ENCODE data around the gene KIAA0513.
"Not testable (repeated sequence)": the region's sequence is repeated elsewhere in the genome, so short reads cannot be mapped to it uniquely, and the experiment has no call there.

Gene KIAA0513

GRCh38 chr16:85029981-85030401 lies 2.4 kb downstream of the KIAA0513 start:
- DNase-seq (ENCODE audit: low spot score): no peak

DNA sequence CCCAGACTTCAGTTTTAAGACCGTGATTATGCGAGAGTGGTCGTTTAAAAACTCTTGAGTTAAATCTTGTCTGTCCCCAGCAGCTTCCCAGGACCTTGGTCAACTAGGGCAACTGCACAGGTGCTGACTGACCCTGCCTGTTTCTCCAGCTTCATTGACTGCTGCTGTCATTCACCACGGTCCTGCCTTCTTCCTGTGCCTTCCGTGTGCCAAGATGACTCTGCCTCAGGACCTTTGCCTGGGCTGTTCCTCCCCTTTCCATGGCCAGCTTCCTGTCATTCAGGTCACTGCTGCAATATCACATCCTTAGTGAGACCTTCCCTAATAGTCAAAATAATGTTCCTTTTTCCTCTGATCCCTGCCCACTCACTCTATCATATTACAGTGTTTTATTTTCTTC lies 3.9 kb downstream of the KIAA0513 start:
- DNase-seq (ENCODE audit: low spot score): no peak

DNA sequence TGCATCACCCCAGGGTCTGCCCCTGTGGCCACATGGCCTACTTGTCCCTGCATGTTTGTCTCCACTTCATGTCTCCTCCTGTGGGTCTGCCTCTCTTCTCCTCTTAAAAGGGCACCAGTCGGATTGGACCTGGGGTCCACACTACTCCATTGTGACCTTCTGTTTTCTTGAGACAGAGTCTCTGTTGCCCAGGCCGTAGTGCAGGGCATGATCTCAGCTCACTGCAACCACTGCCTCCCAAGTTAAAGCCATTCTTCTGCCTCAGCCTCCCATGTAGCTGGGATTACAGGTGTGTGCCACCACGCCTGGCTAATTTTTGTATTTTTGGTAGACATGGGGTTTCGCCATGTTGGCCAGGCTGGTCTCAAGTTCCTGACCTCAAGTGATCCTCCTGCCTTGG lies 4.6 kb downstream of the KIAA0513 start:
- DNase-seq (ENCODE audit: low spot score): not testable (repeated sequence)

- no peak for DNase-seq (ENCODE audit: low spot score)
Observed at GRCh38 chr16:85033171-85033570, 5.6 kb downstream of the KIAA0513 start.

GRCh38 chr16:85034591-85035433 lies 7.2 kb downstream of the KIAA0513 start:
- no peak for DNase-seq (ENCODE audit: low spot score)

- DNase-seq (ENCODE audit: low spot score): no peak
Observed at GRCh38 chr16:85036236-85037049, 8.8 kb downstream of the KIAA0513 start.

GRCh38 chr16:85037050-85037410 lies 9.4 kb downstream of the KIAA0513 start:
- DNase-seq (ENCODE audit: low spot score): no peak

GRCh38 chr16:85037721-85038120 lies 10.1 kb downstream of the KIAA0513 start:
- DNase-seq (ENCODE audit: low spot score): no peak

DNA sequence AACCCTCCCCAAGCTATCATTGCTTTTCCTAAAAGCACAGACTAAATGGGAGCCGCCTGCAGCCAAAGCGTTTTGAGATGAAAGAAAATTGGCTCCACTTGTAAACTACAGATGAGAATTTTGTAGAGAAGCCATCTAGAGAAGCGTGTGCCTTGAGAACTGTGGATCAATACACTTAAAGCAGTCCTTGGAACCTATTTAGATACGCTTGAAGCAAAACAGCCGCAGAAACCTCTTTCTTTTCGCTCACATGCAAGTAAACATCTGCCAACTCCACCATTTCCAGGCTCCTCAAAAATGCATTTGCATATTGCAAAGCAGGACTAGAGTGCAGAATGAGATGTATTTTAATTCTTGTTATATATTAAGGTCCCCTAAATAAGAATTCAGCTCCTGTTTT lies 13.1 kb downstream of the KIAA0513 start:
- DNase-seq (ENCODE audit: low spot score): no peak

DNA sequence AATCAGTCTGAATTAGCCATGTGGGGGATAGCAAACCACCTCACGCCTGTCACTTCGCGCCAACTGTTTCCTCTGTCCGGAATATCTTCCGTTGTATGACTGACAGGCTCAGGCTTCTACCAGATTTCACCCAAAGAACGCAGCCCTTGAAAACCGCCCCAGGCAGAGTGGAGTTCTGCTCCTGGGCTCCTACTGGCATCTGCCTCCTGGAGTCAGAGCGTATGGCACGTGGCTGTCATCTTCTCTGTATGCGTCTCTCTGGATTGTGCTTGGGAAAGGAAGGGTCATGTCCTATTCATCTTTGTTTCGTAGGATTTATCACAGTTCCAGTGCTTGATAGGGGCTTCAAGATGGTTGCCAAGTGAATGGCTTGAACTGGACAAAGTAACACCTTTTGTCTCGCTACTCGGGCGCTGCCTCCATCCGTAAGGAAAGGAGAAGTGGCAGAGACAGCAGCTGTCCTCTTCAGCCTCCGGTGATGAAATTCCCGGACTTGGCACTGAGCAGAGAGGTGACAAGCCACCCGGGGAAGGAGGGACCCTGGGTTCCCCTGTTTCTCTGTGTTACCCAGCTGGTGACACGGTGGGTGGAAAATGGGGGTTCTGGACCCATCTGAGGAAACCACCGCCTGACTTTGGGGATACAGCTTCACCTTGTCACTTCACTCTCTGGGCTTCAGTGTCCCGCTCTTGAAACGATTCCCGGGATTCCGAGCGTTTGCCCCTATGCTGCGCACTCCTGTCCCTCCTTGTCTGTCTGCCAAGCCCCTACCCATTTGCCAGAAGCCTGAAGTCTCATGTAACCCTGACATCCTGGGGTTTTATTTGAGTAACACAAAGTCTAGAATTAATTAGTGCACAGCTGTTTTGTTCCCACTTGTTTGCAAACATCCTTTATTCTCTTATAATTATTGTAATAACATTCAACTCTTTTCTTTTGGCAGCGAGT lies 13.9 kb downstream of the KIAA0513 start:
- DNase-seq (ENCODE audit: low spot score): no peak

DNA sequence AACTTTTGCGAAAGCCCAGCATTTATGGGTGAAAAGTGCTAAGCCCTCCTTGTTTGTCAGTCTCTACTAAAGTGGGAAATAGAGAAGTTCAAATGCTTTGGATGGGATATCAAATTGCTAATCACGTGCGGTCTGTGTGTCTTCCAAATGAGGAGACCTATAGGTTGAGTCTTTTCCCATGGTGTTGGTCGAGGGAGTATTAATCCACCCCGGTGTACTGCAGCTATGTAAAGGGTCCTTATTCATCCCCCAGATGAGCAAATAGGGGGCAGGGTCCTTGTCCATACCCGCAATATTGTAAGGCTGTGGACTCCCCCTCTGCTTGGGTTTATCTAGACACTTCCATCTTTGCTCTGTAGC lies 14.6 kb downstream of the KIAA0513 start:
- no peak for DNase-seq (ENCODE audit: low spot score)

GRCh38 chr16:85042606-85043005 lies 15.0 kb downstream of the KIAA0513 start:
- no peak for DNase-seq (ENCODE audit: low spot score)

DNA sequence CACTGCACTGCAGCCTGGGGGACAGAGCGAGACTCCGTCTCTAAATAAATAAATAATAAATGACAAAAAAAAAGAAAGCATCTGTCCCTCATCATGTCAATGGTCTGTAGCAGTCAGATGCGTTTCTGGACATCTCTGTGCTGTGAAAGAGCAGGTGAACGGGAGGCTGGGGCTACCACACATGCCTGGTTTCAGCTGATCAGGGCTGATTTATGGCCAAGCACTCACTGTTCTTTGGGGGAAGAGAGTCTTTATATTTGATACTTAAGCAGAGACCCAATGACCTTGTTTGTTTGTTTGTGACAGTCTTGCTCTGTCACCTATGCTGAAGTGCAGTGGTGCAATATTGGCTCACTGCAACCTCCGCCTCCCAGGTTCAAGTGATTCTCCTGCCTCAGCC lies 17.5 kb downstream of the KIAA0513 start:
- DNase-seq (ENCODE audit: low spot score): no peak

DNA sequence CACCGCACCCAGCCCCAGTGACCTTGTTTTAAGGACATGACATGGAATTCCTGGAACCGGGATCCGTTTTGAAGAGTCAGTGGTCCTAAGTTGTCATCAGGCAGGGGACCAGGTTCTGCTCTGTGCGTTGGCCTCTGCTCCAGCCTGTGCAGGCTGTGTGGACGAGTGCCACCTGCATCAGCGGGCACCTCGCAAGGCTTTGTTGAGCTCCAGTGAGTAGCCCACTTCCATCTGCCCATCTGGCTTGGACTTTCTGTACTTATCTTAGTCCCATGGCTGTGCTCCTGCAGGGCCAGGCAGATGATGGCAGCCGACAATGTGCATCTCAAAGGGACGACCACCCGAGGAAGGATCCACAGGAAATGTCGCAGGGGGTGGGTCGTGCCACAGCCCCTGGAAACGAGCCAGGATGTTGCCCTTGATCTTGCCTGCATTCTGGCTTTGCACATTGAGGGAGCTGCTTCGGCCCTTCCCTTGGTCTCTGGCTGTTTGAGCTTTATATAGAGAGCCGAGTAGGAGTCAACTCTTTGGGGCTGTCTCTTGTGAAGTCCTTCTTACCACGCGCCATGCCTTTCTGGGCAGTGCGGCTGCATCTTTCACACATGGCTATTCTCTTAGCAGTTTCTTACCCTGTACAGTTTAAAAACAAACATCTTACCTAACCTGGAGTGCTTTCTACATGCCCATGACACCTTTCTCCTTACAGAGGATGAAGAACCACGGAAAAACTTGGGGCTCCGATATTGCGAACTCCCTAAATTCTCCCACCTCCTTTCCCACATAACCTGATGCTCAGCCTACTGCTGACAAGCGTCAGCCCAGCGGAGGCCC lies 18.3 kb downstream of the KIAA0513 start:
- no peak for DNase-seq (ENCODE audit: low spot score)

- DNase-seq (ENCODE audit: low spot score): no peak
Observed at GRCh38 chr16:85046472-85046916, 18.9 kb downstream of the KIAA0513 start.

GRCh38 chr16:85046931-85047866 lies 19.6 kb downstream of the KIAA0513 start:
- DNase-seq (ENCODE audit: low spot score): no peak

GRCh38 chr16:85047867-85048455 lies 20.4 kb downstream of the KIAA0513 start:
- no peak for DNase-seq (ENCODE audit: low spot score)

DNA sequence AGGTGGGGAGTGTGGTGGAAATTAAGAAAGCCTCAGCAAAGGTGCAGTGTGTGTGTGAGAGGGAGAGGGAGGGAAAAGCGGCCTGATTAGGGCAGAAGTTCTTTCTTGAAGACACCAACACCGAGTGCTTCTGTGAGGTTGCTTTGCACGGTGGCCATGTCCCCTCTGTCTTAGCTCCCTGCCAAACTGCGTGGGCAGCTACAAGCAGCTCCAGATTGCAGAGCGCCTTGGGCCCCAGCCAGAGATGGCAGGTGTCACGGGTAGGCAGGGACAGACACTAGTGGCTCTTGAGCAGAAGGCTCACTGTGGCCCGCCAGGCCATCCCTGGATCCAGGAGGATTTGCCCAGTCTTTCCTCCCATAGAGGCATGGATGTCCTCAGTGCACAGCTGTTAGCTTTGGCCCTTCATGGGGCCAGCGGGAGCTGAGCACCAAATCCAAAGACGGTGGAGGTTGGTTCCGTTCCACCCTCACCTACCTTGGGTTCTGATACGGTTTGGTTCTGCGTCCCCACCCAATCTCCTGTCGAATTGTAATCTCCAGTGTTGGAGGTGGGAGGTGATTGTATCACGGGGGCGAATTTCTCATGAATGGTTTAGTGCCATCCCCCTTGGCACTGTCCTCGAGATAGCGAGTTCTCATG lies 21.4 kb downstream of the KIAA0513 start:
- DNase-seq (ENCODE audit: low spot score): no peak

- no peak for DNase-seq (ENCODE audit: low spot score)
Observed at GRCh38 chr16:85049706-85050305, 22.2 kb downstream of the KIAA0513 start.

All from CD4-positive, alpha-beta T cell treated with Interleukin-15 for 4 hours (primary cell).